Measurements from ENCODE around the gene MYOM1.
"Not testable (repeated sequence)": the region's sequence is repeated elsewhere in the genome, so short reads cannot be mapped to it uniquely, and the experiment has no call there.

Gene MYOM1

DNA sequence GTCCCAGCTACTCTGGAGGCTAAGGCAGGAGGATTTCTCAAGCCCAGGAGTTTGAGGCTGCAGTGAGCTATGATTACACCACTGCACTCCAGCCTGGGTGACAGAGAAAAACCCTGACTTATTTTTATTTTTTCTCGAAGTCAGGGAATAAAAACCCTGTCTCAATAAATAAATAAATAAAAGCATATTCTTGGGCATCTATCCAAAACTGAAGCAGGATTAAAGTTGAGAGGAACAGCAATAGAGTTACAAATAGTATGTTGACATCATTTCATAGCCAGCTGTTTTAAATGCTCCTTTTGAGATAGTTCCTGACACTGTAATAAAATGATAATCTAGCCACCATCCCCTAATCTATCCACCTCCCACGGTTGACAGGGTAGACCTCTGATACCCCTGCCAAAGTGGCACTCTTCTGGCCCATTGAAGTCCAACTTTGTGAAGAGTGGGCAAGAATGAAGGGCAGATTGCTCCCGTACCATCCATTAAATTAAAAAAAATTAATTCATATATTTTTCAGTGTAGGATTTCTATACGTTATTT lies 164.5 kb downstream of the MYOM1 start:
- H3K27ac ChIP-seq = no peak overlapping the region
- TF ChIP-seq, protein P1, sequence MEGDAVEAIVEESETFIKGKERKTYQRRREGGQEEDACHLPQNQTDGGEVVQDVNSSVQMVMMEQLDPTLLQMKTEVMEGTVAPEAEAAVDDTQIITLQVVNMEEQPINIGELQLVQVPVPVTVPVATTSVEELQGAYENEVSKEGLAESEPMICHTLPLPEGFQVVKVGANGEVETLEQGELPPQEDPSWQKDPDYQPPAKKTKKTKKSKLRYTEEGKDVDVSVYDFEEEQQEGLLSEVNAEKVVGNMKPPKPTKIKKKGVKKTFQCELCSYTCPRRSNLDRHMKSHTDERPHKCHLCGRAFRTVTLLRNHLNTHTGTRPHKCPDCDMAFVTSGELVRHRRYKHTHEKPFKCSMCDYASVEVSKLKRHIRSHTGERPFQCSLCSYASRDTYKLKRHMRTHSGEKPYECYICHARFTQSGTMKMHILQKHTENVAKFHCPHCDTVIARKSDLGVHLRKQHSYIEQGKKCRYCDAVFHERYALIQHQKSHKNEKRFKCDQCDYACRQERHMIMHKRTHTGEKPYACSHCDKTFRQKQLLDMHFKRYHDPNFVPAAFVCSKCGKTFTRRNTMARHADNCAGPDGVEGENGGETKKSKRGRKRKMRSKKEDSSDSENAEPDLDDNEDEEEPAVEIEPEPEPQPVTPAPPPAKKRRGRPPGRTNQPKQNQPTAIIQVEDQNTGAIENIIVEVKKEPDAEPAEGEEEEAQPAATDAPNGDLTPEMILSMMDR (conservative IDR thresholded peaks at IDR 0.05) = no peak

DNA sequence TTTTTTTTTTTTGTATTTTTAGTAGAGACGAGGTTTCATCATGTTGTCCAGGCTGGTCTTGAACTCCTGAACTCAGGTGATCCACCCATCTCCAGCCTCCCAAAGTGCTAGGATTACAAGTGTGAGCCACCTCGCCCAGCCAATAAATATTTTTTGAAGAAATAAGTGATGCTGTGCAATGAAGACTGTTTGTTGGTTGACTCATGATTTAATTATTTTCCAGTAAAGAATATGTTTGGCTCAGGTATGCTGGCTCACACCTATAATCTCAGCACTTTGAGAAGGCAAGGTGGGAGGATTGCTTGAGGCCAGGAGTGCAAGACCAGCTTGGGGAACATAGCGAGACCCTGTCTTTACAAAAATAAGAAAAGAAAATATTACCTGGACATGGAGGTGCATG lies 165.0 kb downstream of the MYOM1 start:
- no peak overlapping the region for H3K27ac ChIP-seq
- TF ChIP-seq, protein P1 (conservative IDR thresholded peaks at IDR 0.05) = no peak

DNA sequence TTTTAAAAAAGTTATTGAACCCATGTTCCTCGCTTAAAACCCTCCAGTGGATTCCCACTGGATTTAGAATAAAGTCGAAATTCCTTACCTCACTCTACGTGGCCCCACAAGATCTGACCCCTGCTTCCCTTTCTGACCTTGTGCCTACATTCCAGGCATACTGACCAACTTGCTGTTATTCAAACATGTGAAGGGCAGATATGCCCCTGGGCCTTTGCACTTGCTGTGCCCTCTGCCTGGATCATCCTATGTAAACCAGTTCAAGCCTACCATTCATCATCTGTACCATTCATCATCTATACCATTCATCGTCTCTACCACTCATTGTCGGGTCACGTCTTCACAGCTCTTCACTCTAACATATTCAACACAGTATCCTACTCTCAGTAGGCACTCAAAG lies 165.6 kb downstream of the MYOM1 start:
- TF ChIP-seq, protein P1 (conservative IDR thresholded peaks at IDR 0.05) = no peak
- H3K27ac ChIP-seq = no peak overlapping the region

DNA sequence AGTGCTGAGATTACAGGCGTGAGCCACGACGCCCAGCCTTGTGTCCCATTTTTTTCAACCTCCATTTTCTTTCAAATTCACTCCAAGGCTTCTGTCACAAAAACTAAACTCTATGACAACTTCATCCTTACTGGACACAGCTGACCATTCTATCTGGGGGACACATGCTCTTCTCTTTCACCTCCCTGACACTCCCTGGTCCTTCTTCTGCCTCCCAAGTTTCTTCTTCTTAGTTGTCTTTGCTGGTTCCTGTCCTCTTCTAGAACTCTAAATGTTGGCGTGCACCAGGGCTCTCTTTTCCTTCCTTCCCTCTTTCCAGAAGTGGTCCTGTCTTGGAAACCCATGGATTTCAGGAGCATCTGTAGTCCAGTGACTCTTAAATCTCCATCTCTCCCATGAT lies 166.7 kb downstream of the MYOM1 start:
- H3K27ac ChIP-seq = no peak overlapping the region
- TF ChIP-seq, protein P1 (conservative IDR thresholded peaks at IDR 0.05) = no peak

DNA sequence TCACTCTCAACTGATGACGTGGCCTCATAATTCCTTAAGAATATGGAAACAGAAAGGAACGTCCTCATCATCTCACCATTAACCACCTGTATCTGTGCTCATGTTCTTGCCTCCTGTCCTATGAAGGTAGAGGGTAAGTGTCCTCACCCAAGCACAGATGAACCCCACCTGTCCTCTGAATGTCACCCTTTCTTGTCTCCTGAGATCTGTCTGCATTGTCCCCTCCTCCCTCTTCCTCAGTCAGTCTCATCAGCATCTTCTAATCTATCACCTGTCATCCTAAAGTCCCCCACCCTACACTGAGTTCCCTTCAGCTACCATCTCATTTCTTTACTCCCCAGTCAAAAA lies 167.4 kb downstream of the MYOM1 start:
- TF ChIP-seq, protein P1 (conservative IDR thresholded peaks at IDR 0.05) = no peak

DNA sequence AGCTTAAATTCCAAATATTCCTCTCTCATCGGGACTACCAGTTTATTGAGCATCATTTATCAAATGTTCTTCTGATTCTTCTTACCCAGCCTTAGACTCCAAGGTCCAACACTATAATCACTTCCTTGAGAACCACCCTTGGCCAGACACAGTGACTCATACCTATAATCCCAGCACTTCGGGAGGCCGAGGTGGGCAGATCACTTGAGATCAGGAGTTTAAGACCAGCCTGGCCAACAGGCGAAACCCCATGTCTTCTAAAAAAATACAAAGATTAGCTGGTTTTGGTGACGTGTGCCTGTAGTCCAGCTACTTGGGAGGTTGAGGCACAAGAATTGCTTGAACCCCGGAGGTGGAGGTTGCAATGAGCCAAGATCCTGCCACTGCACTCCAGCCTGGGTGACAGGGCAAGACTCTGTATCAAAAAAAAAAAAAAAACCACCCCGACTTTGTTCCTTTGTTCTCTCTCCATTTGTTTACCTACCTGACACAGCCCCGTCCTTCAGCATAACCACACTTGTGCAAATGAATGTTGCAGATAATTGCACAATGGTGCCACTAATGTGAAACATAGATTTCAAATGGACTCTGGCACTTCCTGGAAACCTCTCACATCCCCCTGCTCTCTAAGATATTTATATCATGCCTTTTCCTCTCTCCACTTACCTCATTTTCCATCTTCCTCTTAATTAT lies 167.9 kb downstream of the MYOM1 start:
- H3K27ac ChIP-seq = no peak overlapping the region
- TF ChIP-seq, protein P1 (conservative IDR thresholded peaks at IDR 0.05) = no peak

More for the DNA sequence above, 167.4 kb downstream of the MYOM1 start:
- H3K27ac ChIP-seq = no peak overlapping the region

DNA sequence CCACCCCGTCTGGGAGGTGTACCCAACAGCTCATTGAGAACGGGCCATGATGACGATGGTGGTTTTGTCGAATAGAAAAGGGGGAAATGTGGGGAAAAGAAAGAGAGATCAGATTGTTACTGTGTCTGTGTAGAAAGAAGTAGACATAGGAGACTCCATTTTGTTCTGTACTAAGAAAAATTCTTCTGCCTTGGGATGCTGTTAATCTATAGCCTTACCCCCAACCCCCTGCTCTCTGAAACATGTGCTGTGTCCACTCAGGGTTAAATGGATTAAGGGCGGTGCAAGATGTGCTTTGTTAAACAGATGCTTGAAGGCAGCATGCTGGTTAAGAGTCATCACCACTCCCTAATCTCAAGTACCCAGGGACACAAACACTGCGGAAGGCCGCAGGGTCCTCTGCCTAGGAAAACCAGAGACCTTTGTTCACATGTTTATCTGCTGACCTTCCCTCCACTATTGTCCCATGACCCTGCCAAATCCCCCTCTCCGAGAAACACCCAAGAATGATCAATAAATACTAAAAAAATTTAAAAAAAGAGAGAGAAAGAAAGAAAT lies 169.8 kb downstream of the MYOM1 start:
- H3K27ac ChIP-seq = not testable (repeated sequence)

DNA sequence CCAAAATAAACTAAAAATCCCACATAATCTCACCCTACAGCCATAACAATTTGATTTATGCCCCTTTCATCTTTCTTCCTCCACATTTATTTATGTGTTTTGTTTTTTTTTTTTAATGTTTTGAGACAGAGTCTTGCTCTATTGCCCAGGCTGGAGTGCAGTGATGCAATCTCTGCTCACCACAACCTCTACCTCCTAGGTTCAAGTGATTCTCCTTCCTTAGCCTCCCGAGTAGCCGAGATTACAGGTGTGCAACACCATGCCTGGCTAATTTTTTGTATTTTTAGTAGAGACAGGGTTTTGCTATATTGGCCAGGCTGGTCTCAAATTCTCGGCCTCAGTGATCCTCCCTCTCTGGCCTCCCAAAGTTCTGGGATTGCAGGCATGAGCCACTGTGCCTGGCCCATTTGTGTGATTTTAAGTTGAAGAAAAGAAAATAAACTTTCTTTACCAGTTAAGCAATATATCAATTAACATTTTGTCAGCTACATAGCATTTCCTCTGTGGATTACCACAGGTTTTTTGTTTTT lies 170.9 kb downstream of the MYOM1 start:
- no peak overlapping the region for H3K27ac ChIP-seq
- TF ChIP-seq, protein P1 (conservative IDR thresholded peaks at IDR 0.05) = no peak
